Subcutaneous abdominal adipose tissue (tissue), 5 donors: ENCODE measurements around the gene TMC3.

ENCODE experiments used
- H3K27ac ChIP-seq: one replicate; pipeline ENCODE4 v1.7.0; 2013; ENCODE audit warnings: low read depth, mild to moderate bottlenecking, inconsistent platforms, low read length, moderate library complexity
- H3K27me3 ChIP-seq, 5 donors: one replicate each; pipeline ENCODE4 v1.7.0; 2013; ENCODE audit warnings: low read length in 5 of 5, inconsistent platforms in 1 of 5; ENCODE audit not compliant: control insufficient read depth in 5 of 5, insufficient read depth in 4 of 5
- H3K36me3 ChIP-seq, 5 donors: one replicate each; pipeline ENCODE4 v1.7.0; 2013; ENCODE audit warnings: low read length in 5 of 5; ENCODE audit not compliant: control insufficient read depth in 5 of 5, insufficient read depth in 5 of 5
- H3K4me1 ChIP-seq, 5 donors: one replicate each; pipeline ENCODE4 v1.7.0; 2013; ENCODE audit warnings: low read length in 5 of 5, mild to moderate bottlenecking in 3 of 5, moderate library complexity in 1 of 5; ENCODE audit not compliant: control insufficient read depth in 5 of 5, insufficient read depth in 5 of 5
- H3K4me3 ChIP-seq, 5 donors: one replicate each; pipeline ENCODE4 v1.7.0; 2013; ENCODE audit warnings: low read length in 5 of 5, low read depth in 1 of 5
- H3K9ac ChIP-seq, 5 donors: one replicate each; pipeline ENCODE4 v1.7.0; 2013; ENCODE audit warnings: low read length in 5 of 5, mild to moderate bottlenecking in 4 of 5, moderate library complexity in 3 of 5
- H3K9me3 ChIP-seq, 5 donors: one replicate each; pipeline ENCODE4 v1.7.0; 2013; ENCODE audit warnings: low read length in 5 of 5; ENCODE audit not compliant: control insufficient read depth in 5 of 5
- donor health status: healthy.
- donor health status: healthy.
- donor health status: healthy.
- donor health status: healthy.
- donor health status: healthy.

The TMC3 gene

DNA sequence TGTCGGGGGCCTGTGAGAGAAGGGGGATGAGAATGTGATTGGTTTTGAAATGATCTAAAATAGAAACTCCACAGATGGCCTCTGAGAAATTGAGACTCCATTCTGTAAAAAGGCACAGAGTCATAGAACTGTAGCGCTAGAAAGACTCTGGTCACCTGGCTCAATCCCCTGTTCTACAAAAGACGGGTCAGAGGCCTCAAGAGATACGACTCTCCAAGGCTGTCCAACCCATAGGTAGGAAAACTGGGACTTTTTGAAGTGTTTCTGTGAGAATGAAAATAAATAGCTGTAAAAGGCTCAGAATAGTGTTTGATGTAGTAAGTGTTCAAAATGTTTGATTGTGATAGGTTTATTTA lies 11.7 kb upstream of the TMC3 start:
- Histone ChIP-seq H3K9me3 (no peaks in the 10 kb centered on the region), H3K4me3 (no peak overlapping the region), H3K9ac (no peak overlapping the region), H3K36me3 (no peaks in the 10 kb centered on the region), H3K4me1 (no peaks in the 10 kb centered on the region), H3K27ac (no peak overlapping the region), H3K27me3 (peaks cover 0 to 8% (median 4%) of the 10 kb centered on the region in 5 donors)

DNA sequence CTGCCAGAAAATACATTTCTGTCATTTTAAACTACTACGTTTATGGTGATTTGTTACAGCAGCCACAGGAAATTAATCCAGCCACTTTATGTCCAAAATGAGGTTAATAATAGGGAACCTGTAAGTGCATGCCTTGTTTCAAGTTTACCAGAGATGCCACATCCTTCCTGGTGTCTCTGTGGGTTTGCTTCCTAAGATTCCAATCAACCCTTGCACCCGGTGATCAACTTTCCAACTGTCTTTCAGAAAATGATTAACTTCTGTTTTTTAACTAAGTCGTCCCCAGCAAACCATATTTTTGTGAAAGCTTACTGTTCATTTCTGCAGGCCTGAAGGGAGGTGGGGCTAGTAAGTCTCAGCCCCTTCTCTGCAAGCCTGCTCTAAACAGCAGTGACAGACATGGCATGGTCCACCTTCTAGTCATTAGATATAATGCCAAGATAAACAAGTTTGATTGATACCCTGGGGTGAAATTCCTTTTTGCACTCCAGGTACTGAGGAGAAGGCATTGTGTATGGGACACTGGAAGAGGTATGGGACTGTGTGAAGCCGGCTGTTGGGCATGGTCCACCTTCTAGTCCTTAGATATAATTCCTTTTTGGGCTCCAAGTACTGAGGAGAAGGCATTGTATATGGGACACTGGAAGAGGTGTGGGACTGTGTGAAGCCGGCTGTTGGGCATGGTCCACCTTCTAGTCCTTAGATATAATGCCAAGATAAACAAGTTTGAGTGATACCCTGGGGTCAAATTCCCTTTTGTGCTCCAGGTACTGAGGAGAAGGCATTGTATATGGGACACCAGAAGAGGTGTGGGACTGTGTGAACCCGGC lies 11.1 kb upstream of the TMC3 start:
- Histone ChIP-seq H3K27ac (no peak overlapping the region), H3K4me3 (no peak overlapping the region), H3K9me3 (no peaks in the 10 kb centered on the region)

DNA sequence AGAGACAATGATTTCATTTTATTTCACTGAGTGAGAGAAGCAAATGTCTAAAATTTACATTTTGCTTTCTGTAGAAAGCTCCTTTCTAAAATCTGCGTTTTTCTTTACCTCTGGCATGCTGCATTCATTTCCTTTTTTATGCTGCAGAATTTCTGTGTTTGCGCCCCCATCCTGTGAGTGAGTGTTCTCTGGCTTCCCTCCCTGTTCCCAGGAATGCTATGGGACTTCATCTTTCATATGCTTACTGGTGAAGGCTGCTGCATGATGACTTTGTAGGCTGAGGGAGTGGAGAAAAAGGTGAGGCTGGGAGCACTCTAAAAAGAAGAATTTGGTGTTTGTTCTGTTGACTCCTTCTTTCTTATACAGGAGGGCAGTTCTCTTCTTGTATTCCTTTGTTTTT lies 7.7 kb upstream of the TMC3 start:
- no peak overlapping the region for H3K9ac ChIP-seq
- H3K9me3 ChIP-seq, result no peaks in the 10 kb centered on the region
- no peaks in the 10 kb centered on the region for H3K36me3 ChIP-seq
- H3K4me1 ChIP-seq, result peaks cover 0 to 4% (median 2%) of the 10 kb centered on the region in 5 donors
- H3K27me3 ChIP-seq, result peaks cover 0 to 7% (median 0%) of the 10 kb centered on the region in 5 donors
- no peak overlapping the region for H3K27ac ChIP-seq
- H3K4me3 ChIP-seq, result no peak overlapping the region

More for the DNA sequence above, 11.1 kb upstream of the TMC3 start:
- Histone ChIP-seq H3K36me3 (no peaks in the 10 kb centered on the region), H3K27me3 (peaks cover 0 to 12% (median 4%) of the 10 kb centered on the region in 5 donors), H3K4me1 (peaks cover 0 to 3% (median 0%) of the 10 kb centered on the region in 5 donors), H3K9ac (no peak overlapping the region)

DNA sequence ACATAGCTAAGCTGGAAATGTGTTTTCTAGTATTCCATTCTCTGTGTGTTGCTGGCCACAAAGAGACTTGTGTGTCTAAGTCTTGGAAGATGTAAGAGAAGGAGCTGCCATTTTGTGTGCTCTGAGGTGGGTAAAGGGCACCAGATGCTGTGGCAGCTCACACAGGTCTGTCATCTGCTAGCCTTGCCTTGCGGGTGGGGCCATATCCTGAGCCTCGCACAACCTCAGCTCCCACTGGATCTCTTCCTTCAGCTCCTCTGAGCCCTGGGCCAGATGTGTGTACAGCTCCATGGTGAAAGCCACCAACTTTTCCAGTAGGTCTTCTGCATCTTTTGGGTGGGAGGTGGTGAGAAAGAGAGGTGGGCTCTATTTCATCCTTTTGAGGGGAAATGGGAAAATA lies 6.7 kb upstream of the TMC3 start:
- Histone ChIP-seq H3K4me3 (no peak overlapping the region), H3K36me3 (no peaks in the 10 kb centered on the region), H3K27me3 (peaks cover 0 to 7% (median 0%) of the 10 kb centered on the region in 5 donors), H3K4me1 (peaks cover 0 to 4% (median 2%) of the 10 kb centered on the region in 5 donors), H3K27ac (no peak overlapping the region), H3K9ac (no peak overlapping the region), H3K9me3 (no peaks in the 10 kb centered on the region)

DNA sequence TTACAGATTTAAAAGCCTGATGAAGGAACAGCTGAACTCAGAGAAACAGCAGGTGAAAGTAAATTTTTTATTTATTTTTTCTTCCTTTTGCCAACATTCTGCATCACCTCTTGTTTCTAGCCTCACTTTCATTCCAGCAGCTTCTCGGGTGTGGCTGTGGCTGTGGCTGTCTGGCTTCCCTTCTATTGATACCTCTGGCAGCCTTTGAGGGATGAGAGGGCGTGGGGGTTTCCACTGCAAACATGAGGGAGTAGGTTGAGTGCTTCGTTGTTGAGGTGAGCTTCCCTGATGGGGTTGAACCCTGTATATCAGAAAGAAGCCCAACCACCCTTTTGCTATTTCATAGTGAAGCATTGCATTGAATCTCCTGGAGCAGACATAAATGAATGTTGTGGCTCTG lies 6.2 kb upstream of the TMC3 start:
- Histone ChIP-seq H3K36me3 (no peaks in the 10 kb centered on the region), H3K4me3 (no peak overlapping the region), H3K27ac (no peak overlapping the region), H3K27me3 (peaks cover 0 to 7% (median 0%) of the 10 kb centered on the region in 5 donors), H3K9ac (no peak overlapping the region), H3K9me3 (no peaks in the 10 kb centered on the region), H3K4me1 (peaks cover 0 to 7% (median 3%) of the 10 kb centered on the region in 5 donors)

DNA sequence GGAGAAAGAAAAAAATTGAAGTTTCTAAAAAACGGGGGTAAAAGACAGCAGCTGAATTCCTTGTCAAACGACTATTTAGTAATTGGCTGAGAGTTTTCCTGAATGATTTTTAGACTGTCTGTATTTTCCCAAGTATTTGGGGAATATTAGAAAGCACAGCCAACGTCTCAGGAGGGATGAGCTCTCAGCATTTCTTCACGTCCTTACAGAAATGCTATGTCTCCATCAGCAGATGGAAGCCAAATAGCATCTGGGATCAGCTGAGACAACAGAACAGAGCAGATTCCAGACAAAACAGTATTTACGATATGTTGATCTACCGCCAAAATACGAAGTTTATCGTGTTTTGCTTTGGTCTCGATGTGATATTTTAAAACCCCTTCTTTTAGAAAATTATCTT lies 5.3 kb upstream of the TMC3 start:
- no peaks in the 10 kb centered on the region for H3K36me3 ChIP-seq
- H3K27me3 ChIP-seq, result peaks cover 0 to 7% (median 0%) of the 10 kb centered on the region in 5 donors
- H3K4me3 ChIP-seq, result no peak overlapping the region
- H3K9me3 ChIP-seq, result no peaks in the 10 kb centered on the region
- no peak overlapping the region for H3K27ac ChIP-seq
- no peak overlapping the region for H3K9ac ChIP-seq
- H3K4me1 ChIP-seq, result peaks cover 0 to 8% (median 3%) of the 10 kb centered on the region in 5 donors

DNA sequence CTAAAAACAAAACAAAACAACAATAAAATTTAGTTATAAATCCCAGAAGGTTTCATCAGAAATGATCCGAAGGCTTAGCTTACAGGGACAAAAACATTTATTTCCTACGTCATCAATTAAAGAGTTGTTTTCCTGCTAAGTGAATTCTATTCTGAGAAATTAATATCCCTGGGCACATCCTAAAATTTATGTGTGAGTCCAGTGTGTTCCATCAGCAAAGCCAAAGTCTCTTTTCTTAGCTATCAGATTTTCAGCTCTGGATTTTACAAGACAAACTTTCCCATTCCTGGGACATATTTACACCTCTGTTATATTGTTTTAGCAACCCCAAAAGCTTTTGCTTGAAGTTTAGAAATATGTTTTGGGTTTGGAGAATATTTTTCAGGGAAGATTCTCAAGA lies 4.4 kb upstream of the TMC3 start:
- Histone ChIP-seq H3K9me3 (no peaks in the 10 kb centered on the region), H3K27me3 (peaks cover 0 to 12% (median 0%) of the 10 kb centered on the region in 5 donors), H3K36me3 (no peaks in the 10 kb centered on the region), H3K27ac (no peak overlapping the region), H3K9ac (no peak overlapping the region), H3K4me1 (peaks cover 0 to 8% (median 3%) of the 10 kb centered on the region in 5 donors), H3K4me3 (no peak overlapping the region)

DNA sequence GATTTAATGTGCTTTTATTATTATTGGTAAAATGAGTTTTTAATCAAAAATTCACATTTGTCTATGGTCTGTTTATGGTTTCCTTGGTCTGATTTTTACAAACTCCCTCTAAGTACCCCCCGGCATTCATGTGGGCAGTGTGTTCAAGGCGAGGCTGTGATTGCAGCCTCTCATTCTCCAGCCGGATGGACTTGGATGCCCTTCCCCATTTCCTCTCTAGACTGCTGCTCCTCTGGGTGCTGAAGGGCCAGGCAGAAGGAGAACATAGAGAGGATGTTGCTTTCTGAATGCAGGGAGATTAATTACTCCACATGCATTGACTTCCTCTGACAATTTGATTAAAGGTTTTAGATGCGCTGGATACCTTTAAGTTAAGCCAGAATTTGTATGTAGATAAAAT lies 3.9 kb upstream of the TMC3 start:
- Histone ChIP-seq H3K9me3 (no peaks in the 10 kb centered on the region), H3K4me1 (peaks cover 0 to 8% (median 3%) of the 10 kb centered on the region in 5 donors), H3K27ac (no peak overlapping the region), H3K4me3 (no peak overlapping the region), H3K36me3 (no peaks in the 10 kb centered on the region), H3K27me3 (peaks cover 0 to 10% (median 0%) of the 10 kb centered on the region in 5 donors), H3K9ac (no peak overlapping the region)

DNA sequence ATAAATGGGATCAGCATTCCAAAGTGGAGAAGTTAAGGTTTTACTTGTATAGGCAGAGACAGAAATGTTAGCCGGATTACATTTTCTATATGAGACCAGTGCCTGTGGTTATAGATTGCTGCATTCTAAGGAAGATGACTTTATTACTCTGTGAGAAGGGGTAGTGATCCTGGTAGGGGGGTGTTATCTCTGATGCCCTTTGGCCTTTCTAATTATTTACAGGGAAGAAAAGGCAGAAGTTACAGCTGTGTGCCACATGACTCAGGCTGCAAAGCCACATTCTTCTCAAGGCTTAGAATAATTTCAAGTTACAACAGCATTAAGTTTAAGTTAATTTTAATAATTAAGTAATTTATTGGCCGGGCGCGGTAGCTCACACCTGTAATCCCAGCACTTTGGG lies 2.2 kb upstream of the TMC3 start:
- Histone ChIP-seq H3K9me3 (no peaks in the 10 kb centered on the region), H3K4me1 (peaks cover 0 to 8% (median 3%) of the 10 kb centered on the region in 5 donors), H3K9ac (no peak overlapping the region), H3K27ac (no peak overlapping the region), H3K36me3 (no peaks in the 10 kb centered on the region), H3K4me3 (no peak overlapping the region), H3K27me3 (peaks cover 0 to 10% (median 0%) of the 10 kb centered on the region in 5 donors)

DNA sequence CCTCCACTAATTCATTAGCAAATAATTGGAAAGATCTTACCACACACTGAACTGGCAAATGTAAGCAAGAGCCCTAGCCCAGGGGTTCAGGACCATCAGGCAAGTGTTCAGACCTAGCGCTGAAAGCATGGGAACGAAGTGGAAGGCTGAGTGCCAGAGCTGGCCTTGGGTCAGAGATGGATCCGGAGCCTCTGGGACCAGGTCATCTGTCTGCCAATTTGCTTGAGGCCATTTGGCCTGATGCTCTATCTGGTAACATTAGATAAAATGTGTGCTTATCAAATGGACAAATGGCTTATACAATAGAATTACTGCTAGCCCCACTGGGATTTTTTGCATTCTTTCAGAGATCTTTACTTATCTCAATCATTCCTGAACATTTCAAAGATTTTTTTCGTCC lies 1.4 kb upstream of the TMC3 start:
- H3K9ac ChIP-seq, result no peak overlapping the region
- H3K36me3 ChIP-seq, result no peaks in the 10 kb centered on the region
- peaks cover 0 to 7% (median 0%) of the 10 kb centered on the region in 5 donors for H3K27me3 ChIP-seq
- H3K4me1 ChIP-seq, result peaks cover 0 to 8% (median 2%) of the 10 kb centered on the region in 5 donors
- no peaks in the 10 kb centered on the region for H3K9me3 ChIP-seq
- no peak overlapping the region for H3K27ac ChIP-seq
- H3K4me3 ChIP-seq, result no peak overlapping the region
